A673 (cell line): ENCODE measurements around the gene SDK1.

Experiments used
- EZH2 ChIP-seq: fragments of 200-600 bp; sonication (generic); IDR thresholded peaks from 2 replicates; pipeline ENCODE4 v1.6.1; 2017; ENCODE audit warnings: borderline replicate concordance, low read depth, mild to moderate bottlenecking, mixed read lengths, antibody characterized with exemption, low read length; ENCODE audit not compliant: poor library complexity, severe bottlenecking
- TF ChIP-seq, protein P1 (sequence below): fragments of 300-800, 200-600 bp; sonication (generic); conservative IDR thresholded peaks from 2 replicates; pipeline ENCODE4 v1.5.1; 2017; ENCODE audit warnings: low read depth, mild to moderate bottlenecking, antibody characterized with exemption, low read length, moderate library complexity, mixed read lengths

GRCh38 chr7:3380034-3380433 is 79.0 kb downstream of the SDK1 start:
- TF ChIP-seq, protein P1, sequence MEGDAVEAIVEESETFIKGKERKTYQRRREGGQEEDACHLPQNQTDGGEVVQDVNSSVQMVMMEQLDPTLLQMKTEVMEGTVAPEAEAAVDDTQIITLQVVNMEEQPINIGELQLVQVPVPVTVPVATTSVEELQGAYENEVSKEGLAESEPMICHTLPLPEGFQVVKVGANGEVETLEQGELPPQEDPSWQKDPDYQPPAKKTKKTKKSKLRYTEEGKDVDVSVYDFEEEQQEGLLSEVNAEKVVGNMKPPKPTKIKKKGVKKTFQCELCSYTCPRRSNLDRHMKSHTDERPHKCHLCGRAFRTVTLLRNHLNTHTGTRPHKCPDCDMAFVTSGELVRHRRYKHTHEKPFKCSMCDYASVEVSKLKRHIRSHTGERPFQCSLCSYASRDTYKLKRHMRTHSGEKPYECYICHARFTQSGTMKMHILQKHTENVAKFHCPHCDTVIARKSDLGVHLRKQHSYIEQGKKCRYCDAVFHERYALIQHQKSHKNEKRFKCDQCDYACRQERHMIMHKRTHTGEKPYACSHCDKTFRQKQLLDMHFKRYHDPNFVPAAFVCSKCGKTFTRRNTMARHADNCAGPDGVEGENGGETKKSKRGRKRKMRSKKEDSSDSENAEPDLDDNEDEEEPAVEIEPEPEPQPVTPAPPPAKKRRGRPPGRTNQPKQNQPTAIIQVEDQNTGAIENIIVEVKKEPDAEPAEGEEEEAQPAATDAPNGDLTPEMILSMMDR = no peak
- no peak for TF ChIP-seq EZH2
